Measurements from ENCODE around the gene CCDC167. TPM values are rescaled to one million over a fixed set of nuclear protein-coding genes. Genes with fewer than 3 reads are reported as not detected.

Gene CCDC167
- 107 and 146 TPM in 2 replicates for total RNA-seq (2014; rRNA removed; shearing (Covaris generic))

GRCh38 chr6:37499433-37500293 lies at the start of gene CCDC167:
Gene CCDC167 (minus strand): TSS chr6:37499893. CDS start chr6:37499863, 30 bp downstream.
- no peaks in the 10 kb centered on the region for H3K36me3 ChIP-seq
- H3K4me3 ChIP-seq = peak within 1 kb of the TSS; percentile 44
- no peaks in the 10 kb centered on the region for H3K9me3 ChIP-seq (replicated peaks)
- H3K27ac ChIP-seq = peak within 1 kb of the TSS; percentile 65
- DNase-seq (ENCODE audit: low read depth in 1 of 2, low spot score in 2 of 2) = peak; percentile 99
- no peaks in the 10 kb centered on the region for H3K27me3 ChIP-seq (replicated peaks)
- H3K4me1 ChIP-seq (replicated peaks) = peaks cover 7% of the 10 kb centered on the region

GRCh38 chr6:37549154-37549553 lies 49.5 kb upstream of the CCDC167 start:
- no peaks in the 10 kb centered on the region for H3K27me3 ChIP-seq (replicated peaks)
- no peak overlapping the region for H3K27ac ChIP-seq
- peaks cover 48% of the 10 kb centered on the region for H3K4me1 ChIP-seq (replicated peaks)
- no peaks in the 10 kb centered on the region for H3K36me3 ChIP-seq
- no peak for DNase-seq (ENCODE audit: low read depth in 1 of 2, low spot score in 2 of 2)
- no peak overlapping the region for H3K4me3 ChIP-seq
- no peaks in the 10 kb centered on the region for H3K9me3 ChIP-seq (replicated peaks)

GRCh38 chr6:37548067-37548674 lies 48.5 kb upstream of the CCDC167 start:
- no peak overlapping the region for H3K27ac ChIP-seq
- no peaks in the 10 kb centered on the region for H3K27me3 ChIP-seq (replicated peaks)
- H3K4me3 ChIP-seq = no peak overlapping the region
- no peak for DNase-seq (ENCODE audit: low read depth in 1 of 2, low spot score in 2 of 2)
- H3K4me1 ChIP-seq (replicated peaks) = peaks cover 38% of the 10 kb centered on the region
- no peaks in the 10 kb centered on the region for H3K36me3 ChIP-seq
- no peaks in the 10 kb centered on the region for H3K9me3 ChIP-seq (replicated peaks)

- H3K36me3 ChIP-seq = no peaks in the 10 kb centered on the region
- peaks cover 32% of the 10 kb centered on the region for H3K4me1 ChIP-seq (replicated peaks)
- no peaks in the 10 kb centered on the region for H3K27me3 ChIP-seq (replicated peaks)
- no peak overlapping the region for H3K4me3 ChIP-seq
- no peaks in the 10 kb centered on the region for H3K9me3 ChIP-seq (replicated peaks)
- no peak overlapping the region for H3K27ac ChIP-seq
- DNase-seq (ENCODE audit: low read depth in 1 of 2, low spot score in 2 of 2) = no peak
Observed at GRCh38 chr6:37547564-37548061, 47.9 kb upstream of the CCDC167 start.

GRCh38 chr6:37546141-37546871 lies 46.6 kb upstream of the CCDC167 start:
- H3K4me1 ChIP-seq (replicated peaks) = peaks cover 20% of the 10 kb centered on the region
- no peaks in the 10 kb centered on the region for H3K36me3 ChIP-seq
- no peak for DNase-seq (ENCODE audit: low read depth in 1 of 2, low spot score in 2 of 2)
- H3K9me3 ChIP-seq (replicated peaks) = no peaks in the 10 kb centered on the region
- H3K27me3 ChIP-seq (replicated peaks) = no peaks in the 10 kb centered on the region
- H3K27ac ChIP-seq = no peak overlapping the region
- no peak overlapping the region for H3K4me3 ChIP-seq

- Histone ChIP-seq H3K27me3 (replicated peaks) (no peaks in the 10 kb centered on the region), H3K27ac (no peak overlapping the region), H3K36me3 (no peaks in the 10 kb centered on the region), H3K9me3 (replicated peaks) (no peaks in the 10 kb centered on the region), H3K4me1 (replicated peaks) (peaks cover 11% of the 10 kb centered on the region; the same call in 1 of the 2 replicates), H3K4me3 (no peak overlapping the region)
- no peak for DNase-seq (ENCODE audit: low read depth in 1 of 2, low spot score in 2 of 2)
Observed at GRCh38 chr6:37544530-37544929, 44.8 kb upstream of the CCDC167 start.

GRCh38 chr6:37543361-37543760 lies 43.7 kb upstream of the CCDC167 start:
- H3K36me3 ChIP-seq = no peaks in the 10 kb centered on the region
- peaks cover 11% of the 10 kb centered on the region; the same call in 1 of the 2 replicates for H3K4me1 ChIP-seq (replicated peaks)
- H3K4me3 ChIP-seq = no peak overlapping the region
- DNase-seq (ENCODE audit: low read depth in 1 of 2, low spot score in 2 of 2) = no peak
- H3K9me3 ChIP-seq (replicated peaks) = no peaks in the 10 kb centered on the region
- no peaks in the 10 kb centered on the region for H3K27me3 ChIP-seq (replicated peaks)
- no peak overlapping the region for H3K27ac ChIP-seq

GRCh38 chr6:37541346-37541745 lies 41.7 kb upstream of the CCDC167 start:
- no peak overlapping the region for H3K4me3 ChIP-seq

GRCh38 chr6:37540390-37540789 lies 40.7 kb upstream of the CCDC167 start:
- H3K9me3 ChIP-seq (replicated peaks) = no peaks in the 10 kb centered on the region
- no peaks in the 10 kb centered on the region for H3K36me3 ChIP-seq
- peaks cover 6% of the 10 kb centered on the region for H3K4me1 ChIP-seq (replicated peaks)
- H3K4me3 ChIP-seq = no peak overlapping the region
- no peaks in the 10 kb centered on the region for H3K27me3 ChIP-seq (replicated peaks)
- DNase-seq (ENCODE audit: low read depth in 1 of 2, low spot score in 2 of 2) = no peak
- H3K27ac ChIP-seq = no peak overlapping the region

More at GRCh38 chr6:37541346-37541745, 41.7 kb upstream of the CCDC167 start:
- Histone ChIP-seq H3K9me3 (replicated peaks) (no peaks in the 10 kb centered on the region), H3K27me3 (replicated peaks) (no peaks in the 10 kb centered on the region), H3K27ac (no peak overlapping the region), H3K36me3 (no peaks in the 10 kb centered on the region), H3K4me1 (replicated peaks) (peaks cover 7% of the 10 kb centered on the region; the same call in 1 of the 2 replicates)
- DNase-seq (ENCODE audit: low read depth in 1 of 2, low spot score in 2 of 2) = no peak

- no peak overlapping the region for H3K27ac ChIP-seq
- no peaks in the 10 kb centered on the region for H3K9me3 ChIP-seq (replicated peaks)
- H3K4me1 ChIP-seq (replicated peaks) = peaks cover 7% of the 10 kb centered on the region
- DNase-seq (ENCODE audit: low read depth in 1 of 2, low spot score in 2 of 2) = no peak
- H3K4me3 ChIP-seq = no peak overlapping the region
- no peaks in the 10 kb centered on the region for H3K36me3 ChIP-seq
- H3K27me3 ChIP-seq (replicated peaks) = no peaks in the 10 kb centered on the region
Observed at GRCh38 chr6:37540029-37540352, 40.3 kb upstream of the CCDC167 start.

- no peaks in the 10 kb centered on the region for H3K9me3 ChIP-seq (replicated peaks)
- no peaks in the 10 kb centered on the region for H3K36me3 ChIP-seq
- no peak overlapping the region for H3K4me3 ChIP-seq
- DNase-seq (ENCODE audit: low read depth in 1 of 2, low spot score in 2 of 2) = no peak
- no peak overlapping the region for H3K27ac ChIP-seq
- H3K27me3 ChIP-seq (replicated peaks) = no peaks in the 10 kb centered on the region
- peaks cover 7% of the 10 kb centered on the region for H3K4me1 ChIP-seq (replicated peaks)
Observed at GRCh38 chr6:37539171-37540028, 39.7 kb upstream of the CCDC167 start.

GRCh38 chr6:37538107-37538506 lies 38.4 kb upstream of the CCDC167 start:
- H3K27me3 ChIP-seq (replicated peaks) = no peaks in the 10 kb centered on the region
- H3K36me3 ChIP-seq = no peaks in the 10 kb centered on the region
- H3K4me1 ChIP-seq (replicated peaks) = peaks cover 7% of the 10 kb centered on the region
- no peak overlapping the region for H3K4me3 ChIP-seq
- no peak overlapping the region for H3K27ac ChIP-seq
- peak in 1 of 2 experiments; percentile 50 for DNase-seq (ENCODE audit: low read depth in 1 of 2, low spot score in 2 of 2)
- H3K9me3 ChIP-seq (replicated peaks) = no peaks in the 10 kb centered on the region

- Histone ChIP-seq H3K4me3 (no peak overlapping the region), H3K4me1 (replicated peaks) (peaks cover 13% of the 10 kb centered on the region), H3K27ac (no peak overlapping the region), H3K36me3 (no peaks in the 10 kb centered on the region), H3K27me3 (replicated peaks) (no peaks in the 10 kb centered on the region), H3K9me3 (replicated peaks) (no peaks in the 10 kb centered on the region)
- no peak for DNase-seq (ENCODE audit: low read depth in 1 of 2, low spot score in 2 of 2)
Observed at GRCh38 chr6:37537548-37537947, 37.9 kb upstream of the CCDC167 start.

Data from SJSA1 (cell line).